Measurements from ENCODE around the gene HDAC4.

Gene HDAC4

GRCh38 chr2:239025096-239025801, 375.6 kb downstream of the HDAC4 start:
- DNase-seq (ENCODE audit: low read depth) = no peak

GRCh38 chr2:239024226-239024625, 376.6 kb downstream of the HDAC4 start:
- DNase-seq (ENCODE audit: low read depth) = no peak

- DNase-seq (ENCODE audit: low read depth) = no peak
Observed at GRCh38 chr2:239022437-239023260, 378.2 kb downstream of the HDAC4 start.

- no peak for DNase-seq (ENCODE audit: low read depth)
Observed at GRCh38 chr2:239021651-239022436, 379.0 kb downstream of the HDAC4 start.

- DNase-seq (ENCODE audit: low read depth) = no peak
Observed at GRCh38 chr2:239021224-239021623, 379.6 kb downstream of the HDAC4 start.

GRCh38 chr2:239020541-239021041, 380.2 kb downstream of the HDAC4 start:
- DNase-seq (ENCODE audit: low read depth) = no peak

- DNase-seq (ENCODE audit: low read depth) = no peak
Observed at GRCh38 chr2:239019183-239019581, 381.6 kb downstream of the HDAC4 start.

GRCh38 chr2:239018271-239019182, 382.3 kb downstream of the HDAC4 start:
- DNase-seq (ENCODE audit: low read depth) = no peak

GRCh38 chr2:239017491-239018098, 383.2 kb downstream of the HDAC4 start:
- DNase-seq (ENCODE audit: low read depth) = no peak

GRCh38 chr2:239015901-239016675, 384.7 kb downstream of the HDAC4 start:
- no peak for DNase-seq (ENCODE audit: low read depth)

GRCh38 chr2:239015218-239015900, 385.5 kb downstream of the HDAC4 start:
- no peak for DNase-seq (ENCODE audit: low read depth)

GRCh38 chr2:239014458-239015217, 386.2 kb downstream of the HDAC4 start:
- no peak for DNase-seq (ENCODE audit: low read depth)

- no peak for DNase-seq (ENCODE audit: low read depth)
Observed at GRCh38 chr2:239013678-239013976, 387.2 kb downstream of the HDAC4 start.

- DNase-seq (ENCODE audit: low read depth) = no peak
Observed at GRCh38 chr2:239012936-239013677, 387.7 kb downstream of the HDAC4 start.

- DNase-seq (ENCODE audit: low read depth) = no peak
Observed at GRCh38 chr2:239012228-239012627, 388.6 kb downstream of the HDAC4 start.

- no peak for DNase-seq (ENCODE audit: low read depth)
Observed at GRCh38 chr2:239009589-239009961, 391.2 kb downstream of the HDAC4 start.

GRCh38 chr2:239008677-239009588, 391.9 kb downstream of the HDAC4 start:
- no peak for DNase-seq (ENCODE audit: low read depth)
